ENCODE results near the gene ARHGAP19.

- TF ChIP-seq POLR2A (IDR thresholded peaks at IDR 0.05; ENCODE audit: low read length) (no peak), GATA1 (IDR thresholded peaks at IDR 0.05; ENCODE audit: low read depth, low read length) (no peak)
These were observed 28.1 kb upstream of the ARHGAP19 start for GRCh38 chr10:97320480-97321031.
